Thoracic aorta (tissue), 2 donors: ENCODE results near the gene ZDHHC23. TPM values are rescaled to one million over a fixed set of nuclear protein-coding genes. Genes with fewer than 3 reads are reported as not detected.

ENCODE experiments used
- ATAC-seq: fragments of 150-250 bp; one replicate; pipeline ENCODE4 v1.8.0; 2017; ENCODE audit warnings: low read depth; ENCODE audit not compliant: insufficient number of reproducible peaks, low FRiP score
- DNase-seq: peaks from one replicate; pipeline ENCODE4 v3.0.0-alpha.2; 2020; ENCODE audit warnings: low spot score
- H3K27ac ChIP-seq, 2 donors: fragments of 200-600 bp; sonication (generic); 1 replicate in 1 of 2; 2 replicates in 1 of 2; pipeline ENCODE4 v1.5.1; 2016; ENCODE audit warnings: mild to moderate bottlenecking in 2 of 2, moderate library complexity in 2 of 2
- H3K27me3 ChIP-seq: fragments of 200-600 bp; sonication (generic); replicated peaks from 2 replicates; pipeline ENCODE4 v1.6.0; 2016; ENCODE audit warnings: mild to moderate bottlenecking; ENCODE audit not compliant: insufficient read depth
- H3K36me3 ChIP-seq: fragments of 200-600 bp; sonication (generic); one replicate; pipeline ENCODE4 v1.5.1; 2016
- H3K4me1 ChIP-seq, 2 donors: fragments of 200-600 bp; sonication (generic); 1 replicate in 1 of 2; 2 replicates in 1 of 2; pipeline versions ENCODE4 v1.5.1 to v1.6.0; 2016; ENCODE audit warnings: low read depth in 2 of 2, mild to moderate bottlenecking in 1 of 2; ENCODE audit not compliant: control insufficient read depth in 1 of 2
- H3K4me3 ChIP-seq: fragments of 200-600 bp; sonication (generic); 2 replicates; pipeline ENCODE4 v1.5.1; 2016; ENCODE audit warnings: mild to moderate bottlenecking
- H3K9me3 ChIP-seq: fragments of 200-600 bp; sonication (generic); 2 replicates; pipeline ENCODE4 v1.5.1; 2016
- total RNA-seq, 2 donors: library from RNA; depleted of rRNA; stranded (reverse); fragments of >200 nt; gene quantifications; one replicate each; pipeline versions ENCODE4 v1.1.0 to v1.2.3, GENCODE V29; 2016
- TF ChIP-seq, protein P1 (sequence below): fragments of 200-600 bp; sonication (generic); IDR thresholded peaks from one replicate; pipeline ENCODE4 v1.5.1; 2019; ENCODE audit warnings: antibody characterized with exemption

The ZDHHC23 gene
- total RNA-seq, 2 donors from 2014 or later: 6.3 to 13.1 TPM

GRCh38 chr3:113985541-113985940 lies 37.7 kb downstream of the ZDHHC23 start:
- ATAC-seq (no peak), DNase-seq (no peak)
- Histone ChIP-seq H3K4me3 (no peak overlapping the region), H3K36me3 (peaks cover 3% of the 10 kb centered on the region), H3K27me3 (no peaks in the 10 kb centered on the region), H3K4me1 (no peaks in the 10 kb centered on the region), H3K27ac (no peak overlapping the region), H3K9me3 (no peaks in the 10 kb centered on the region)
- TF ChIP-seq, protein P1, sequence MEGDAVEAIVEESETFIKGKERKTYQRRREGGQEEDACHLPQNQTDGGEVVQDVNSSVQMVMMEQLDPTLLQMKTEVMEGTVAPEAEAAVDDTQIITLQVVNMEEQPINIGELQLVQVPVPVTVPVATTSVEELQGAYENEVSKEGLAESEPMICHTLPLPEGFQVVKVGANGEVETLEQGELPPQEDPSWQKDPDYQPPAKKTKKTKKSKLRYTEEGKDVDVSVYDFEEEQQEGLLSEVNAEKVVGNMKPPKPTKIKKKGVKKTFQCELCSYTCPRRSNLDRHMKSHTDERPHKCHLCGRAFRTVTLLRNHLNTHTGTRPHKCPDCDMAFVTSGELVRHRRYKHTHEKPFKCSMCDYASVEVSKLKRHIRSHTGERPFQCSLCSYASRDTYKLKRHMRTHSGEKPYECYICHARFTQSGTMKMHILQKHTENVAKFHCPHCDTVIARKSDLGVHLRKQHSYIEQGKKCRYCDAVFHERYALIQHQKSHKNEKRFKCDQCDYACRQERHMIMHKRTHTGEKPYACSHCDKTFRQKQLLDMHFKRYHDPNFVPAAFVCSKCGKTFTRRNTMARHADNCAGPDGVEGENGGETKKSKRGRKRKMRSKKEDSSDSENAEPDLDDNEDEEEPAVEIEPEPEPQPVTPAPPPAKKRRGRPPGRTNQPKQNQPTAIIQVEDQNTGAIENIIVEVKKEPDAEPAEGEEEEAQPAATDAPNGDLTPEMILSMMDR: no peak

- TF ChIP-seq, protein P1: no peak
- no peaks in the 10 kb centered on the region for H3K27me3 ChIP-seq
- no peak for DNase-seq
- H3K36me3 ChIP-seq: no peaks in the 10 kb centered on the region
- no peak overlapping the region for H3K27ac ChIP-seq
- ATAC-seq: no peak
- H3K9me3 ChIP-seq: no peaks in the 10 kb centered on the region
- no peaks in the 10 kb centered on the region for H3K4me1 ChIP-seq
- no peak overlapping the region for H3K4me3 ChIP-seq
Observed at GRCh38 chr3:114005481-114005880, 57.7 kb downstream of the ZDHHC23 start.

DNA sequence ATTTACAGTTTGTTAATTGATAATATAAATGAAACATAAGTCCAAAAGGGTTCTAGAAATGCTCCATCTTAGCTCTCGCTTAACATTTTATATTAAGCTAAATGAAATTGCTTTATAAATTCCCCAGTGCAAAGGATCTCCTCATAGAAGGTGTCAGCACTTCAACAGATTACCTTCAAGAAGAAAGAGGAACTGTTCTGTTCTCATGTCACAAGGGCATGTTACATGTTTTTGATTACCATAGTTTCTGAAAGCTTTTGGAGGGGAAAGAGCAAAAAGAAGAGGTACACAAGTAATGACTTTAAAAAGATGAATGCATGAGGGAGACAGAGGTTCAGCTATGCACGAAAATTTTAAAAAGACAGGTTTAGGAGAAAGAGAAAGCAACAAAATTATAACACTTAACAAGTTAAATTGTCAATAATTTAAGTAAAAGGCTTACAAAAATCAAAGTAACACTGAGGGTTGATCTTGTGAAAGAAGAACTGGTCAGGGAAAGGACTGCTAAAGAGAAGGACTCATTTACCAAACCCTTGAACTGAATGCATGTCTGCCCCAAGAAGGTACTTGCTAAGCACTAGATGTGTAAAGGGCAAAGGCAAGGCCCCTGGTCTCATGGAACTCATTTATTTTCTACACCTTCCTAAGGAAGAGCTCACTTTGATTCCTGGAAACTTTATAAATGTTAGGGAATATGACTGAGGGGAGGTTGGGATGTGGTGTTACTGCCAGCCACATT lies 63.4 kb downstream of the ZDHHC23 start:
- TF ChIP-seq, protein P1: no peak
- Histone ChIP-seq H3K4me1 (no peaks in the 10 kb centered on the region), H3K4me3 (no peak overlapping the region), H3K27ac (no peak overlapping the region), H3K27me3 (no peaks in the 10 kb centered on the region), H3K9me3 (no peaks in the 10 kb centered on the region), H3K36me3 (no peaks in the 10 kb centered on the region)
- DNase-seq: no peak
- no peak for ATAC-seq

Other genes with a start within 250 kb of the ZDHHC23 start
- gene NAA50, start 201.8 kb upstream of the ZDHHC23 start, total RNA-seq: 10 to 100 TPM; 58.3 to 78.2 TPM
- 10 to 100 TPM; 27.8 to 32.2 TPM for gene ATP6V1A, start 201.0 kb upstream of the ZDHHC23 start, total RNA-seq
- gene GRAMD1C, start 109.2 kb upstream of the ZDHHC23 start, total RNA-seq: 10 to 100 TPM in 1 of 2 donors, 1 to 10 TPM in 1; 1.5 to 10.7 TPM
- 1 to 10 TPM; 2.3 to 3.4 TPM for gene CCDC191, start 108.5 kb downstream of the ZDHHC23 start, total RNA-seq
- gene QTRT2, start 108.7 kb downstream of the ZDHHC23 start, total RNA-seq: 10 to 100 TPM; 21.4 to 48.5 TPM
- not detected for gene DRD3, start 231.0 kb downstream of the ZDHHC23 start, total RNA-seq